Stimulated activated CD4-positive, alpha-beta T cell treated with anti-CD3 and anti-CD28 coated beads, Interleukin-1b, Interleukin-23, amount 100 ng/mL, for 48 hours (primary cell): Measurements from ENCODE around the gene NSG1.
"Not testable (repeated sequence)": the region's sequence is repeated elsewhere in the genome, so short reads cannot be mapped to it uniquely, and the experiment has no call there.

Experiments
- DNase-seq: peaks from one replicate; pipeline ENCODE4 v3.0.0-alpha.2; 2020

The NSG1 gene

DNA sequence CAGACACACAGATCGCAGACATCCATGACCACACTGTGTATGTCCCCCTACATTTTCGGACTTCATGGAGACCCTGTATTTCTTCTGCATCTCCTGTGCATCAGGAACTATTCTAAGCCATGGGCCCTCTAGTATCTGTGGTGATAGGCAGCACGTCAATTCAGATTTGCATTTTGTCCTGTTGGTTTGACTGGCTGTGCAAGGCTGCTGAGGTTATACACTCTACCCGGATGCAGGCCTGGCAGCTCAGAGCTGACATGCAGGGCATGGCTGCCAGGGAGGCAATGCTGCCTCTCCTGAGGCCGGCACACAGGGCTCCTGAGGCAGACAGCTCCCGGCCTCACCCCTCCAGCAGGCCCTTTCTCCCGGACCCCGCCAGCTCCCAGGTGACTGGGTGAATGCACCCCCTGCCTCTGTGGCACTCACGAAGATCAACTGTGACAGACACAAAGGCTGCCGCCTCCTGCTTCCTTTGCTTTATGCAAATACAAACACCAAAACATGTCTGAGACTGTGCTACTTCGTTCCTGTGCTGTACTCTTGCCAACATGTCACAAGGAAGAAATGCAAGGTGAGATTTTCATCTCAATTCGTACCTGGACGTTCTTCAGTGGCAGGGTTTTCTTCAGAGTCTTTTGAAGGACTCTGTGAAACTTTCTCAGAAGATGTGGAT, 51.0 kb downstream of the NSG1 start:
- DNase-seq = no peak

DNA sequence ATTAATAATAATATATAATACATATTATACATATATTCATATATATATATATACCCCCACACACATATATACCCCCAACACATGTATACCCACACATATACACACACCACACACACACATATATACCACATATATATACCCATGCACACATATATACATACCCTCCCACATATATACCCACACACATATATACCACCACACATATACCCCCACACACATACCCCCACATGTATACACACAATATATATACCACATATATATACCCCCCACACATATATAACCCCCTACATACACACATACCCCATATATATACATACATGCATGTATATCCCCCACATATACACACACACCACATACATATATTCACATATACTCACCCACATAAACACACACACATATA, 52.0 kb downstream of the NSG1 start:
- DNase-seq = no peak

DNA sequence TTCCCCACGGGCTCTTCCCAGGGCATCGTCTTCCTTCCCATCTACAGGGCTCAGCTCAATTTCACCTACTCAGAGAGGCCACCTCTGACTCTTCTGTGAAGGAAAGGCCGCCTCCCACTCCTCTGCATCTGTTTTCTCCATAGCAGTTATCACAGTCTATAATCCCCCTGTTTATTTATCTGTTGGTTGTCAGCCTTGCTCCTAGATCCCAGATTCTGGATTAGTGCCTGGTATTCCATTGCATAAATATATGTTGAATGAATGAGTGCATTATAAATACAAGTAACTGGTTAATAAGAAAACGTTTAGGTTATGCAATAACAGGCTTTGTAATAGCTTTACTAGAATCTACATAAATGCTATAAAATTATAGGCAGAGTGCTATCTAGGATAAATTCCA, 52.9 kb downstream of the NSG1 start:
- no peak for DNase-seq

DNA sequence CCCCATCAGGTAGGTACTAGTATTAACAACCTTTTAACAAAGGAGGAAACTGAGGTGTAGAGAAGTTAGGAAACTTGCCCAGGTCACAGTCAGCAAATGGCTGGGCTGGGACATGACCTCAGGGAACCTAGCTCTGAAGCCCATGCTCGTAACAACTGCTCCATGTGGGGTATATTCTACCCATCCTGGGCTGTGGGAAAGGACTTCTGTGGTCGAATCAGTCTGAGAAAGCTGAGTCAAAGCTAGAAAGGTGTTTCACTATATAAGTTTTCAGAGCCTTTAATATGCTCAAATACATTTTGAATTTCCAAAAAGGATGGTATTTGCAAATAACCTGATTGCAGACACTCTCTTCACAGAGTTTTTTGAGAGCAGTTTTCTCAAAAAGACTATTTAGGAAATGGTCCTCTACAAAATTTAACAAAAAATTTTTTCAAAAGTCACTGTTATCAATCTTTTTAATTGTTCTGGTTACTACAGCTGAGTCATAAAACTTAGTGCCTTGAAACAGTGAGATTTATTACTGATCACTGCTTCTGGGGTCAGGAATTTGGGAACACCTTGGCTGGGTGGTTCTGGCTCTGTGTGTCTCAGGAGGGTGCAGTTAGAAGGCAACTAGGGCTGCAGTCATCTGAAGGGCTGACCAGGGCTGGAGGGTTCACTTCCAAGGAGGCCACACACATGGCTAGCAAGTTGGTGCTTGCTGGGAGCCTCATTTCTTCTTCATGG, 53.6 kb downstream of the NSG1 start:
- DNase-seq = no peak

DNA sequence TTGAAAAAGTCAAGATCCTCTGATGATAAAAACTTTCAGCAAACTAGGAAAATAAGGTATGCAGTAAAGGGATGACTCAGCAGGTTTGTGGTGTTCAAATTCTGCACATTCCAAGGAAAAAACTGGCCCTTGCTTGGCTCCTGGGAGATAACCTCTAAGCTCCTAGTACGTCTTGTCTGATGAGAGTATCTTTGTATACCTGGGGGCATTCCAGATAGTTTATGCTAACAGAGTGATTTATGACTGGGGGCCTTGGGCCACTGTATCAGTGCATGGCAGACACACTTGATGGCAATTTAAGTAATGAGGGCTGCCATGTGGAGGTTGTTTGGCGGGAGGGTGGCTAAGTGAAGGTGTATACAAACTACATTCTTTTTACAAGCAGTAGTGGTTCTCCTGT, 56.9 kb downstream of the NSG1 start:
- DNase-seq = no peak

DNA sequence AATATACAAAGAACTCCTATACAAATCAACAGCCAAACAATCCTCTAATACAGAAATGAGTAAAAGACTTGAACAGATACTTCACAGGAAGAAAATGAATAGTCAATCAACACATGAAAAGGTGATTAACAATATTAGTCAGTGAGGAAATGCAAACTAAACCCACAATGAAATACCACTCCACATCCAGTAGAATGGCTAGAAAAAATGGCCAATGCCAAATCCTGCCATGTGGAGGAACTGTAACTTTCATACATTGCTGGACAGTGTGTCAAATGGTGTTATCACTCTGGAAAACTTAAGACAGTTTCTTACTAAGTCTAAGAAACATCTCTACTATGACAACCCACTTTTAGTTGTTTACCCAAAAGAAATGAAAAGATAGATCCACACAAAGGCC, 59.5 kb downstream of the NSG1 start:
- no peak for DNase-seq

DNA sequence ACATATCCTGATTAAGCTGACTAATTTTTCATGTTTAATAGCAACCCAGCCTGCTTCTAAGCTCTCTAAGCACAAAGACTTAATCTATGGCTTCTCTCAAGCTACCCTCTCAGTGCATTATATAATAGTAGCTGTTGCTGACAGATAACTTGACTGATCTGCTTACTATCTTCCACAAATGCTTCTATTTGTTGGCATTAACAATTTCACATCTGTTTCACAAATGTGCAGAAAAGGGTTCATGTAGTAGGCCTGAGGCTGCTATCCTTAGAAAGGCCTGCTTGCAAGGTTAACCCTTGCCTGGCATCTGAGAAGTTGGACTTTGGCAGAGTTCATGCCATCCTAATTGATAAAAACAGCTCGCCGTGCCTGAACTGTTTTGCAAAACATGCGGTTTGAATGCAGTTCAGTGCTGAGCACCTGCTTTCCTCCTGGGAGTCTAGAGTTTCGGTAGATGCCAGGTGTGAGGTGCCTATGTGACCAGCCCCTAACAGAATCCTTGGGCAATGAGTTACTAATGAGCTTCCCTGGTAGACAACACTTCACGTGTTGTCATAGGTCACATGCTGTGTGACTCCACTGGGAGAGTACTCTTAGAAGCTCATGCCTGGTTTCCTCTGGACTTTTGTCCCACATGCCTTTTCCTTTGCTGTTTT, 68.4 kb downstream of the NSG1 start:
- DNase-seq = no peak

DNA sequence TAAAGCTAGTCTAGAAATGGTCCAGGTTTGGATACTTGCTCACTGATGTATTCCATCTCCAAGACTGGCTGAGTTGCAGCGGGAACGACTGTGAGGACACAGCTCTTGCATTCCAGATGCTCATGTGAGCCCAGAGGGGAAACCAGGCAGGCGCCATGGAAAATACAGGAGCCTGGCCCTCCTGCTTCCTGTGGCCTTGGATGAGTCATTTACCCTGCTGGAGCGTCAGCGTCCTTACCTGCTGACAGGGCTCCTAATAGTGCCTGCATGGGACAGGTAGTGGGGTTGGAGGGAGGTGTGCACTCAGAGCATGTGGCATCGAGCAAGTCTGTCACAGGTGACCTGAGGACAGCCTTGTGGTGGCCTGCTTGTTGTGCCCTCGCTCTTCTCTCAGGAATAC, 69.4 kb downstream of the NSG1 start:
- DNase-seq = no peak

DNA sequence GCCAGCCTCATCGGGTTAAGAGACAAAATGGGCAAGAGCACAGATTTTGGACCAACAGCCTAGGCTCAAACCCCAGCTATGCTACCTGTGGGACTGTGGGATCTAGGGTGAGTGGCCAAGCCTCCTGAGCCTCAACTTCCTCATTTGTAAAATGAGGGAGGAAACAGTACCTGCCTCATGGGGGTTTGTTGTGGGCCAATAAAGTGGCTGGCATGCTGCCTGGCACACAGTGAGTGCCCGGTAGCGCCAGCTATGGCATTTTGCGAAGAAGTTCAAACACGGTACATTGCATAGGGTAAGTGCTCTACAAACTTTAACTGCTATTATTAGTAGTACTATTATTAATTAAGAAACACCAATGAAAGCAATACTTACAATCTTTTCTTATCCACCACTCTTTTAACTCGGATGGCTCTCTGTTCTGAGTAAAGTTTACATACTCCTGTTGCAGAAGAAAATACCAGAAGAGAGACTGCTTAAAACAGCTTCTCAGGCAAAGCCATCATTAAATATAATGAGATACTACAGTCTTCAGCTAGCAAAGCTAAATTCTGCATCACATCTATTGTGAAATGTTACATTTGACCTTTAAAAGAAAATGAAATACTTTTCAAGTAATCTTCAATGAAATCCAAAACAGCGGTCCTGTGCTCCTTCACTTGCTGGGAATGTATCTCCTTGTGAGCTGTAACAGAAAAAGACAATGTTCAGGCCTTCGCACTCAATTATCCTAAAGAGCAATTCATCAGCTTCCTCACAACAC, 70.1 kb downstream of the NSG1 start:
- DNase-seq = no peak

DNA sequence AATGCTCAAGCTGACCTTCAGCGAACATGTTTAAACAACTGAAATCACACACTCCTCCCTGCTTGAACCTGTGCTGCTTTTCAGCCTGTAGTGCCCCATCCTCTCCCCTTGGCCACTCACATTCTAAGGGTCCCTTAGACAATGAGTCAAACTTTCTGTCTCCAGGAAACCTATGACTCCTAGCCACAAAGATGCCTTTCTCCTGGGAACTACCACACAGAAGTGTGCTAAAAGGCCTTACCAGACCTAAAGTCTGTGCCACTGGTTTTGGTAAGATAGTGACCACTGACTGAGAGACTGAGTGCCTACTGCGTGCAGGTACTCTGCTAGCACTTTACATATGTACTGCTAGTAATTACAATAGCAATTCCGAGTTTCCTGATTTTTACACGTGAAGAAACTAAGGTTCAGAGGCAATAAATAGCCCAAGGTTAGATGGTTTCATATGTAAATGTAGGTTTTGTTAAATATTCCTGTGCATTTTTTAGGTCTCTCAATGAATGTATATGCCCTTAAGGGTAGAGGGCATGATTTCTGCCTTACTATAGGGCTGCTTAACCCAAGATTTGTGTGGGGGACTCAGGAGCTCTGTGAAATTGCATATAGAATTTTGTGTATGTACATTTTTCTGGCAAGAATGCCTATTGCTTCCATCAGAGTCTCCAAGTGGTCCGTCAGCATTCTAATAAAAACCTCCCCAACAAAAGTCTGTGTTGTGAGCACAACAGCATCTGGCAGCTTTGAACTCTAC, 71.1 kb downstream of the NSG1 start:
- no peak for DNase-seq

DNA sequence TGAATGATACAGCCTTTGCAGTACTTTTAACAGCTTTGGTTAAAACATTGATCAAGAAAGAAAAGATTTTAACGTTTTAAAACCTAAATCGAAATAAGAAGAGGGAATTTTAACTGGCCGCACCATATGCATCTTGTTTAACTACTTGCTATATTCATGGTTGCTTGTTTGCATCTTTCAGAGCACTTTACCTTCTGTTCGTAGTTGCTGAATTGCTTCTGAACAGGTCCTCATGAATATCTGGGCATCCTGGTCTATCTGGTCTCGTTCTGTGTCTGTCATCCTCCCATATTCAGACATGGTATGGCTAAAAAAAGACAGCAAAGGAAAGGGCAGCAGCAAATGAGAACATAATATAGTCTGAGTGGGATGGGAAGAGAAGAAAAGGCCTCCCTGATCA, 72.3 kb downstream of the NSG1 start:
- no peak for DNase-seq

DNA sequence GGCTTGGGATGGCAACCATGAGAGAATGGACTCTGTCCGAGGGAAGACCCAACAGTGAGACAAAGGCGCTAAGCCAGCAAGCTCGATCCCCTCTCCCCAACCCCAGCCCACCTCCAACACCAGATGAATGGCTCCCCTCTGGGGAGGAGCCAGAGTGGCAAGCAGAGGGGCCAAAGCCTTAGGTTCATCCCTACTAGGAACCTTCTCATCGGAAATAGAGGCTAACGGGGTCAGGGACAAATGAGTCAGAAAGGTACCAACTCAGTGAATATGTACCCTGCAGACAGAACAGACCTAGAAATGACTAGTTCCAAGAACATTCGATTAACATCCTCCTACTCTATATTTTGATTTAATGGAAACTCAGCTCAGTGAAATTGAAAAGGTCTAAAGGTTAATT, 73.9 kb downstream of the NSG1 start:
- DNase-seq = peak; percentile 4

DNA sequence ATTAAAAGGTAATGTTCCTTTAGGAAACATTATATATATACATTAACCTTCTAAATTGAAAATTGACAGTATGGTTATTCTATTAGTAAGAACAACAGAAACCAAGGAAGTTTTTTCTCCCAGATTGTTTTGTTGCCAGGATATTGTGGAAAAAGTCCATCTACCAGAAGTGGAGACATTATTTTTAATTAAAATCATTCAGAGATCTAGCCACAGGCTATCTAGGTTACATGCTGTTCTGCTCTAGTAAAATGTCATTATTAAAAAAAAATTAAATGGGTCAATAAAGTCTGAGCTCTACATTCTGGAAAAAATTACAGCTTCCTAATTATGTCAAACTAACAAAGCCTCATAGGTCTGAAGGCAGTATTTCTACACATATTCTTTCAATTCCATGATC, 74.3 kb downstream of the NSG1 start:
- no peak for DNase-seq

DNA sequence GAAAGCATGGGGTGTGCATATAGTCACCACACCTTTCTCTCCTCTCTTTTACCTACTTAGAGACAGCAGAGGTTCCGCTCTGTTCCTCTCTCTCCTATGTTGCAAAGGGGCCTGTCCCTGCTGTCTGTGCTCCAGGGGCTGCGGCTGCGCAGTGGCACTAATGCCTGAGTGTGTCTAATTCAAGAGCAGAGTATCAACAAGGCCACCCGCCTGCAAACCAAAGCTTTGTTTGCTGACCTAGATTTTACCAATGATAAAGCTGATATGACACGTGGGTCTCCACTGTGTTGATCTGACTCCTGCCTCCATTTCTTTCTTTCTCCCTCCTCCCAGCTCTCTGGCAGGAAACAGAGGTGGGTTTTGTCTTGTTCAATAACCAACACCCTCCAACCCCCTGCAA, 74.9 kb downstream of the NSG1 start:
- DNase-seq = peak; percentile 23

DNA sequence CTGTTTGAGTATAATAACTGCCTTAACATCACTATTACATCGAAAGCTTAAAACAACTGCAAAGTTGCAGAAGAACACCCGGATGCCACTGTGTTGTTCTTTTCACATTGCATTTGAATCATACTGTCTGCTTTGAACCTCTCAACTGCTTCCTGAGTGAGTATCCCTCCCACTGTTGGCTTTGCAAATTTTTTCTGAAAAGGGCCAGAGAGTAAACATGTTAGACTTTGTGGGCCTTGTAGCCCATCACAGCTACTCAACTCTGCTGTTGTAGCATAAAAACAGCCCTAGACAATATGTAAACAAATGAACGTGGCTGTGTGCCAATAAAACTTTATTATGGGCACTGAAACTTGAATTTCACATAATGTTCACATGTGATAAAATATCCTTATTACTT, 76.1 kb downstream of the NSG1 start:
- no peak for DNase-seq

DNA sequence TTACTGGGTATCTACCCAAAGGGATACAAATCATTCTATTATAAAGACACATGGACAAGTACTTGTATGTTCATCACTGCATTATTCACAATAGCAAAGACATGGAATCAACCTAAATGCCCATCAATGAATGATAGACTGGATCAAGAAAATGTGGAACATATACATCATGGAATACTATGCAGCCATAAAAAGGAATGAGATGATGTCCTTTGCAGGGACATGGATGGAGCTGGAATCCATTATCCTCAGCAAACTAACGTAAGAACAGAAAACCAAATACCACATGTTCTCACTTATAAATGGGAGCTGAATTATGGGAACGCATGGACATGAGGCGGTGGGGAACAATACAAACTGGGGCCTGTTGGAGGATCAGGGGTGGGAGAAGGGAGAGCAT, 78.3 kb downstream of the NSG1 start:
- not testable (repeated sequence) for DNase-seq
